Measurements from ENCODE around the gene WNK2.
"Not testable (repeated sequence)": the region's sequence is repeated elsewhere in the genome, so short reads cannot be mapped to it uniquely, and the experiment has no call there.

Gene WNK2

DNA sequence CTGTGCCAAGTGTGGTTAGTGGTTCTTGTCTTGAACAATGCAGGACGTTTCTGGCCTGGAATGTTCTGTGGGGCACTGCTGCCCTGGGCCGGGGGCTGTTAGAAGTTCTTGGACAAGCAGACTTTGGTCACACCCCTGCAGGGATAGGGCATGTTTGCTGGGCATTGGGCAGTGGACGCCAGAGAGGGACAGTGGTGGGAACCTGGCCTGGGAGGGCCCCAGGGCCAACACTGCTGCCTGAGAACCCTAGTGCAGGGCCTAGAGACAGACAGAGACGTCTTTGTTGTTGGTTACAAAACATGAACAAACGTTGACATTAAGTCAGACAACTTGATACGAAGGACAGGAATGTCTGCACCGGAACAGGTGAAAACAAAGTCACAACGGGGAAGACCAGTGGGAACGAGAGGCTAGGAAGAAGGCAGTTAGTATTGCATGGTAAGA is 57.0 kb downstream of the WNK2 start:
- DNase-seq: no peak

DNA sequence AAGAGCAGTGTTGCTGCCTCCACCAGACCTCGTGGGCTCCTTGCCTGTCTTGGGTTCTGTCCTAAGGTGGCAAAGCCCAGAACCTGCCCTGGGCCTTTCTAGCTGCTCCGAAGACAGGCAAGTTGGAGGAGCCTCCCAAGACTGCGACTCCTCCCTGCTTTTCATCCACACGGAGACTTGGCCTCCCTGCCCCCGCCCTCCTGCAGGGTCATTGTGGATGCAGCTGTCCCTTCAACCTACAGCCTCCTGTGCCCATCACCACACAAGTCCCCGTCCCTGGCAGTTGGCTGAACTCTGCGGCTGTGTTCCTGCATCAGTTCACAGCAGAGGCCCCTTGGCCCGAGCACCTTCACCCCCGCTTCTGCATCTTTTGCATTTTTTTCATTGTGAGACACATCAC is 59.2 kb downstream of the WNK2 start:
- DNase-seq: no peak

DNA sequence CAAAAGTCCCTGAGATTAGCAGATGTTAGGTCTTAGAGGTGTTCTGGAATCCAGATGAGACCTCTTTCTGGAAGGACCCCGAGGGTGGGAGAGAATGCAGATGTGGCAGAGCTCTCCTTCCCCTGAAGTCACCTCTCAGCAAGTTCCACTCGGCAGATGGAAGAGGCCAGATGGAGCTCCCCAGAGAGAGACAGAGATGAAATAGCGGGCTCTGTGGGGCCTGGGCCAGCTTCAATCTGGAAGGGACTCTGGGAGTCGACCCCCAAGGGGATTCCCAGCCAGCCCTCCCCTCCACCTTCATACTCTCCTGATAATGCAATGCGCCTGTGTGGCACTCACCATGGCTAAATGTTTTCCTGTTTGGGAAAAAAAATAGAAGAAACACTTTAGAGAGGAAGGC is 60.2 kb downstream of the WNK2 start:
- no peak for DNase-seq

DNA sequence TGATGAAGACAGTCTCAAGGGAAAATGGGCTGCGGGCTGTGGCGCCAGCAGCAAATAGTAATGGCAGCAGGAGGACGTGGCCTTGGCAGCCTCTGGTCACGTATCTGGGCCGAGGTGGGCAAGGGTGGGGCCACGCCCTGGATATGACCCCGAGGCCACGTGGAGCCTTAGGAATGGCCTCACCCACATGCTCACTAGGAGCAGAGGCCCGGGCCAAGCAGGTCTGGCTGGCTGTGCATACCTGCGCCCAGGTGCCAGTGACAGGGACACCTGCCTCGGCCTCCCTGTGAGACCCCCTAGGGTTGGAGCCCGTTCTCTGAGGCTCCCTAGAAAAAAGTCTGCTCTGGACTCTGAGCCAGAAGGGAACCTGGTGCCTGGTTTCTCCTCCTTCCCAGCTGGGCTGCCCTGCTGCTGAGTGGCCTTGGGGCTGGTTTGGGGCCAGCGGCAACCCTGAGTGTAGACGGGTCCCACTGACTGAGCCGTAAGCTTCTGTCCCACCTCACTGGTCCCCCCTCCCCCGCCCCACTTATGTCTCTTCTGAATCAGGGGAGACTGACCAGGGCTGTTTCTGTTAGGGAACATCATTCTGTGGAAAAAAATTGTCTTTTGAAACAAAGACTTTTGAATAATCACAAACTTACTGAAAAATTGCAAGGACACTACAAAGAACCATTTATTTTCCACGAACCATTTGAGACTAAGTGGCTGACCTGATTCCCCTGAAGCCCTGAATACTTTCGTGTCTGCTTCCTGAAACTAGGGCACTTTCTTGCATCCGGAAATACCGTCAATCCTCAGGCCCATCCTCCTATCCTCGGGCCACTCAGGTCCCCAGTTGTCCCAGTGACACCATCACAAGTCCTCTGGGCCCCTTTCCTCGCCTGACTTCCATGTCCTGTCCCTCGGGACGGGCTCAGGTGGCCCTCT is 60.8 kb downstream of the WNK2 start:
- no peak for DNase-seq

DNA sequence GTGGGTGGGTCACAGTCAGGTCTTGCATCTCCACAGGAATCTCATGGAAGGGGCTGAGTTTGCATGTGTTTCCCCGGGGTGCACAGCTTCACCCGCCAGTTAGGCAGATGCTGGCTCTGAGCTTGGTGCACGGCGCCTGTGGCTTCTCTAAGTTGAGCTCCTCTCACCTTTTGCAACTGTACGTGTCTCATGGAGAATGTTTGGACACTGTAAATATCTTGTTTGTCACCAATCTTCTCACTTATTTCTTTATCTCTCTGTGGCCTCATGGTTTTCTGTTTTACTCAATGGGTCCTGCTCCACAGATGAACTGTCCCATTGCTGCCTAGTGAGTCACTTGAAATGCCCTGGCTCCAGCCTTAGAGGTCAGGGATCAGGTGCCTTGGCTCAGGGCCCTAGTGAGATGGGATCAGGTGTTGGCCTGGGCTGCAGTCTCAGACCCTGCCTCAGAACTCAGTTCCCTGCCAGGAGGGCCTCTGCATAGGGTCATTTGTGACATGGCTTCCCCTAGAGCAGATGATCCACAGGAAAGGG is 61.6 kb downstream of the WNK2 start:
- DNase-seq: no peak

DNA sequence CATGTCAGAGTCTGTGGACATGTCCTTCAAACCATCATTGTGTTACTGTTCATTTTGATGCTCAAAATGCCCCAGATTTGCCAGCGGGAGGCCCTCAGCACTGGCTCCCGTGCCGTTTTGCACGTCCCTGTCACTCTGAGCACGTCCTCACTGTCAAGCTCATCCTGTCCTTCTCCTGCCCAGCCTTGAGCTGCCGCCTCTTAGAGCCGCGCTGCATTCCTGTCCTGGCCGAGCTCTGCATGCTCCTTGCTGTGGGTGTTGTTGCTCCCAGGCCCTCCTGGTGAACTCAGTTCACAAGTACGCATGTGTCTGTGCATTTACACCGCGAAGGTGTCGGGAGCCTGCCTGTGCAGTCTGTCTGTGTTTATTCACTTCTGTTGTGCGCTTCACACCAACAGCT is 62.2 kb downstream of the WNK2 start:
- no peak for DNase-seq

DNA sequence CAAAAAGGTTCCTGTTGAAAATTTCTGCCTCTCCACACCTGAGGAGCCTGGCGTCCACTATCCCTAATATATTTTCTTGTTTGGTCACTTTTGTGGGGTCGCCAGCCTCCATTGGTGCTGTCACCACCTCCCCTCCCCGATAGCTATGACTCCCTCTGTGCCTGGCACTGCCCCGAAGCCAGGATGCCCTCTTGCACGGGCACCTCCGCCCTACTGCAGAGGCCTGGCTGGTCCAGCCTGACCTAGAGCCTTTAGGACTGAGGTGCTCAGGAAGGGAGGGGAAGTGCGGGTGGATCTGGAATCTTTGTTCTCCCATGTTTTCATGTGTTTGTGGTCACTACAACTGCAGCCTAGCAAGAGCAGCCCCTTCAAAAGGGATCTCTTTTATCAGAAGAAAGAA is 62.6 kb downstream of the WNK2 start:
- DNase-seq: no peak

DNA sequence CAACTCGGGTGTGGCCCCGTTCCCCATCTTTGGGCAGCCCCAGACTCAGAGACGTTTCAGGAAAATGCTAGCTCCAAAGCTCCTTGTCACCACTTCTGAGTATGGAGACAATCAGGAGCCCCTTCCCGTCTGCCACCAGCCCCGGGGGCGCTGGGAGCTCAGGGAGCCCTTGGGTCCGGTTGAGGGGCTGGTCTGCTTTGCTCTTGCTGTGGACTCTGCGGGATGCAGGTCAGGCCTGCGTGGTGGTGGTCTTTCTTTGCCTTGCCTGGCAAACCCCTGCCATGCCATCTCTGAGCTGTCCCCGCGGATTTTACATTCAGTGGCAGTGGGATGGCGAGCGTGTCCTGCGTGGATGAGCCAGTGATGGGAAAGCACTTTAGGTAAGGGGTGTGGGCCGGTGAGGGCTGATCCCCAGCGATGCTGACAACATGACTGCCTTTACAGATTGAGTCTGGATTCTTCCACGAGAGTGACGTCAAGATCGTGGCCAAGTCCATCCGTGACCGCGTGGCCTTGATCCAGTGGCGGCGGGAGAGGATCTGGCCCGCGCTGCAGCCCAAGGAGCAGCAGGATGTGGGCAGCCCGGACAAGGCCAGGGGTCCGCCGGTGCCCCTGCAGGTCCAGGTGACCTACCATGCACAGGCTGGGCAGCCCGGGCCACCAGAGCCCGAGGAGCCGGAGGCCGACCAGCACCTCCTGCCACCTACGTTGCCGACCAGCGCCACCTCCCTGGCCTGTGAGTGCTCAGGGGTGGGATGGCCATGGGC is 63.3 kb downstream of the WNK2 start:
- DNase-seq: no peak

DNA sequence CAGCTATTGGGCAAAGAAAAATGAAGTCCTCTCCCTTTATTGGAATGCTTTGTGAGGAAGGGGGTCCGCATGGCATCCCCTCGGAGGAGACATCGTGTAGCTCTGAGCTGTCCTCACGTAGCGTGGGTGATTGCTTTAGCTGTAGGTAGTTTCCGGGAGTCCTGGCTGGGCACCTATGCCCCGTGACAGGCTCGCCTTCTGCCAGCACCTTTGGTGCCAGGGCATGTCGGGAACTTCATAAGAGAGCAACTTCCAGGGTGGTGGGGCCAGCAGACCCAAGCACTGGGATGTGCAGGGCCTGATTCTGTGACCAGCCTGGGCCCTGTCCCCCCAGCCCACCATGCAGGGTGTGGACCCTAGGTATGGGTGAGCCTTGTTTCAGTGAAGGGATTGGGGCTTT is 64.0 kb downstream of the WNK2 start:
- DNase-seq: no peak

DNA sequence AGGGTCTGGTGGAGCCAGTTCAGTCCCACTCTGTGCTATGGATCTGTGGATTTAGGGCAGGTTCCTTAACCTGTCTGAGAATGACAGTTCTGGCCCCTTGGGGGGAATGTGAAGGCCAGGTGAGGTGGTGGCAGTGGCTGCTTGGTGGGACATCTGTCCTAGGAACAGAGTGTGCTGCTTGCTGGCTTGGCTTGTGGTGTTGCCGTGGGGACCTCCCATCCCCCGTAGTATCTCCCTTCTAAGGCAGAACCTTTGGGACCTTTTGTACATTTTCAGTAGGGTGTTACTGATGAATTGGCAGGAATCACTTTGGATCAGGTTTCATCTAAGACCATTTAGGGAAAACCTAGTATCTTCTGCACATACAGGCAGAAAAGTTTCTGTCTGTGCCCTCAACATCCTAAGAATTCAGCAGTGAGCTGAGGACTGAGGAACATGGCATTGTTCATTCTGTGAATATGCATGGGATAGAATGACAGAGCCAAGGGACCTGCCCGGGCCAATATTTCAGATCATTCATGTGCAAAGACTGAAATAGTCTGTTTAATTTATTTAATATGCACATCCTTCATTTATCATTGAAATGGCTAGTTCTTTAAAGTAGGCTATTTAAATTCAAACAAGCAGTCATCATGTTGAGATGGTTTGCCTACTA is 64.6 kb downstream of the WNK2 start:
- DNase-seq: no peak

DNA sequence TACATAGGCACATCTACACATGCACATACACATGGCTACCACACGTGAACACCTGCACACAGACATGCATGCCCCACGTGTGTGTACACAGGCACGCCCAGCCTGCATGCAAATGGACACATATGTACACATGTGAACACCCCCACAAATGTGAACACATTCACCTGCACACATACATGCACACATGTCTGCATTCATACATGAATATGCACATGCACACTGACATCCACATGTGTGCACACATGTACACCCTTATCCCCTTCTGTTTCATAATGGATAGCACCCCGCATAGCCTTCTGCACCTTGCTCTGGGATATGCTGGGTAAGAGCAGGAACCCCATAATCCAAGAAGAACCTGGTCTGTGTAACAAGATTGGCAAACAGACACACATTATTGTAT is 66.2 kb downstream of the WNK2 start:
- DNase-seq: no peak

DNA sequence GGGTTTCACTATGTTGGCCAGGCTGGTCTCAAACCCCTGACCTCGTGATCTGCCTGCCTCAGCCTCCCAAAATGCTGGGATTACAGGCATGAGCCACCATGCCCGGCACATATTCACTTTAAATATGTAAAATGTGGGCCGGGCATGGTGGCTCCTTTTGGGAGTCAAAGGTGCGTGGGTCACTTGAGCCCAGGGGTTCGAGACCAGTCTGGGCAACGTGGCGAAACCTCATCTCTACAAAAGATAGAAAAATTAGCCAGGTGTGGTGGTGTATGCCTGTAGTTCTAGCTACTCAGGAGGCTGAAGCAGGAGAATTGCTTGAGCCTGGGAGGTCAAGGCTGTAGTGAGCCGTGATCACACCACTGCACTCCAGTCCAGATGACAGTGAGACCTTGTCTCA is 67.4 kb downstream of the WNK2 start:
- DNase-seq: not testable (repeated sequence)

DNA sequence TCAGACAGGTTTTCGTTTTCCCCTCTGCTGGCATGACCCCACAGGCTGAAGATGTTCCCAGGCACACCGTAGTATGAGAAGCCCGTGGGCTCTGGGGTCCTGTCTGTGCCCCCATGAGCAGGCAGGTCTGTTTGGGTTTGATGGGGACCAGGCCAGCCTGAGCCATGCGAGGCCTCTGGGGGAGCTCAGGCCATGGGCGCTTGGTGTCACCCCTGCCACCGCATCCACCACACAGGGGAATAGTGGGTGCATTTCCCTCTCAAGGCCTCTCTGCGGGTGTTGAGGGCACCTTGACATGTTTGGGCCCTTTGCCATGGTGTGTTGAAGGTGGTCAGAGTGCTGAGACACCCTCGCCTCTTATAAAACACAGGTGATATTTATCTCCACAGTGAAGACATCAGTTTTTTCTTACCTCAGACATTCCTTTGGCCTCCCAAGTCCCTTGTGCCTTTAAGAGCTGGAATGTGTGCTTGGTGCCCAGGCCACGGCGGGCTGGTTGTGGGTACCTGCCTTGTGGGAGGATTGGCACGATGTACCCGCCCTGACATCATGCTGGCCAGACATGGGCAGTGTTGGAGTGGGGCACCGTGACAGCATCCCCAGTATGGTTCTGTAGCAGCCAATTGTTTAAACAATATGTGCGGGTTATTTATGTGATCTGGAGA is 68.3 kb downstream of the WNK2 start:
- no peak for DNase-seq

DNA sequence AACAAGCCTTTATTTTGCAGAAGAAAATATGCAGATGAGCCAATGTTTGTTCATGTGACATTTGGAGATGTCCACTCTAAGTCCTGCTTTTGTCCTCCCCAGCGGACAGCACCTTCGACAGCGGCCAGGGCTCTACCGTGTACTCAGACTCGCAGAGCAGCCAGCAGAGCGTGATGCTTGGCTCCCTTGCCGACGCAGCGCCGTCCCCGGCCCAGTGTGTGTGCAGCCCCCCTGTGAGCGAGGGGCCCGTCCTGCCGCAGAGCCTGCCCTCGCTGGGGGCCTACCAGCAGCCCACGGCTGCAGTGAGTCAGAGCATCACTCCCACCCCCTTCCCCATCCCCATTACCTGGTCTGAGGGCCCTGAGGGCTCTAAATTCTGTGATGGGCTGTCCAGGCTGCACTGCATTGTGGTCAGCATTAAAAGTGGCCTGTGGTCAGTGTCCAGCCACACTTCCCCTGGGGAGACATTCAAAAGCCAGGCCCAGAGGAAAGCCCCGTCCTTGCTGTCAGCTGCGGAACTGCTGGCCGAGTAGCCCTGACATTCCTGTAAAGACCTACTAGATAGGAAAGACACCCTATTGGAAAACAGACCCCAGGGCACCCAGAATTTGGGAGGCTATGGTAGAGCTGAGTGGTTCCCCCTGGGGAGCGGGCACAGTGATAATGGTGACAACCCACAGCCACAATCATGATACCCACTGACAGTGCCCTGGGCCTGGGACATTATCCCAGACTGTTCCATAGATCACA is 69.0 kb downstream of the WNK2 start:
- no peak for DNase-seq

DNA sequence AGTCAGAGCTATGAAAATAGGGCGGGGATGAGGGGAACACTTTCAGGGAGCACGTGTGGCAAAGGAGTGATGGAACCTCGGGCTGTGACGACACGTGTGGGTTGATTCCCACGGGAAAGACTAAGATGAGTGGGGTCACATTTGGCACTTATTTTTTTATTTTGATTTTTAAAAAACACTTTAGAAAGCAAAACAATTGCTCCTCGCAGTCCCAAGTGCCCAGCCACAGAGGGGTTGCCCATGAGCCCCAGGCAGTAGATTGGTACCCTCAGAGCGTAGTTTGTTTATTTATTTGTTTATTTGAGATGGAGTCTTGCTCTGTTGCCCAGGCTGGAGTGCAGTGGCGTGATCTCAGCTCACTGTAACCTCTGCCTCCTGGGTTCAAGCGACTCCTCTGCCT is 69.7 kb downstream of the WNK2 start:
- DNase-seq: no peak

DNA sequence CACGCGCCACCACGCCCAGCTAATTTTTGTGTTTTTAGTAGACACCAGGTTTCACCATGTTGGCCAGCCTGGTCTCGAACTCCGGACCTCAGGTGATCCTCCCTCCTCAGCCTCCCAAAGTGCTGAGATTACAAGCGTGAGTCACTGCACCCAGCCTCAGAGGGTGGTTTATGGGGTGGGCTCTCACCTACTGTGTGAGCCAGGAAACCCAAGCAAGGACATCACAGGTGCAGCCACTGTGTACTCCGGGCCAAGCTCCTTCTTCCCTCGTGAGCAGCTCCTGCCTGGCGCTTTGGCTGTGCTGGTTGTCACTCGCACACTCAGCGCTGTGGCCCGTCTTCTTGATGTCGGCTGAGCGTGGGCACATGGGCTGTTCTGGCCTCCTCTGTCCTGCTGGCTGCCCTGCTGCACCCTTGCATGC is 70.1 kb downstream of the WNK2 start:
- no peak for DNase-seq

DNA sequence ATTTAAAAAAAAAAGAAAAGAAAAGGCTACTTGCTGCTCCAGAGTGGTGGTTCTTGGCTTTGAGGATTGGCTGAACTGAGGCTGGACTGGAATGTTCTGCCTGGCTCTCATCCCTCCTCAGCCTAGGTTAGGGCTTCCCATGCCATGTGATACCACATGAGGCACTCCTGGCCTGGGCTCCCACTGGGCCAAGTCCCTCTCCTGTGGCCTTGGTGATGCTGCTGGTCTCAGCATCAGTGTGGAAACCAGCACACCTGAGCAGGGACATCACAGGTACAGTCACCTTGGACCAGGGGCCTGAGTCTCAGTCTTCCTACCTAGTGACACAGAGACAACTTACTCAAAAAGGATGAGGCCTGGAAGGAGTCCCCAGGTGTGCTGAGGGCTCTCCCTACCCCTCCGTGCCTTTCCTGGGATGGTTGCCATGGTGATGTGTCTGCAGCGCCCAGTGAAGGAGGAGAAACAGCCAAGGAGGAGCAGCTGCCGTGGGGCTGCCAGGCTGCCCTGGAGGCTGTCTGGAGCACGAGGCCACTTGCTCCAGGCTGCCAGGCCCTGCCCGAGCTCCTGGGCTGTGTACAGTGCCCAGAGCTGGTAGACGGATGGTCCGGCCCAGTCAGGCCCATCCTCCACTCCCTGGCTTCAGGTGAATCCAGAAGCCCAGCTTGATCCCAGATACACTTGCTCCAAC is 71.0 kb downstream of the WNK2 start:
- DNase-seq: no peak

DNA sequence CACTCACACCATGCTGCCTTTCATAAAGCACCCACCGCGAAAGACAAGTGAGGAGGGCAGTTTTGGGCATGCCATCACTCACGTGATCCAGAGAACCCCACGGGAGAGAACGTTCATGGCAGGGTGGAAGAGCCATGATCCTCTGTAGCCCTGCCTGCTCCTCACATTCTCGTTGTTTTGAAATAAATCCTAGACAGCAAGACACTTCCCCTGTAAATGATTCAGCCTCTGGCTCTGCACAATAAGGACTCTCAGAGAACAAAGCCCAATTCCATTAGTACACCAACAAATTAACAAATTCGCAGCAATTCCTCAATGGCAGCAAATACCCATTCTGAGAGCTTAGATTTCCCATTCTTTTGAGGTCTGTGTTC is 71.5 kb downstream of the WNK2 start:
- DNase-seq: no peak

DNA sequence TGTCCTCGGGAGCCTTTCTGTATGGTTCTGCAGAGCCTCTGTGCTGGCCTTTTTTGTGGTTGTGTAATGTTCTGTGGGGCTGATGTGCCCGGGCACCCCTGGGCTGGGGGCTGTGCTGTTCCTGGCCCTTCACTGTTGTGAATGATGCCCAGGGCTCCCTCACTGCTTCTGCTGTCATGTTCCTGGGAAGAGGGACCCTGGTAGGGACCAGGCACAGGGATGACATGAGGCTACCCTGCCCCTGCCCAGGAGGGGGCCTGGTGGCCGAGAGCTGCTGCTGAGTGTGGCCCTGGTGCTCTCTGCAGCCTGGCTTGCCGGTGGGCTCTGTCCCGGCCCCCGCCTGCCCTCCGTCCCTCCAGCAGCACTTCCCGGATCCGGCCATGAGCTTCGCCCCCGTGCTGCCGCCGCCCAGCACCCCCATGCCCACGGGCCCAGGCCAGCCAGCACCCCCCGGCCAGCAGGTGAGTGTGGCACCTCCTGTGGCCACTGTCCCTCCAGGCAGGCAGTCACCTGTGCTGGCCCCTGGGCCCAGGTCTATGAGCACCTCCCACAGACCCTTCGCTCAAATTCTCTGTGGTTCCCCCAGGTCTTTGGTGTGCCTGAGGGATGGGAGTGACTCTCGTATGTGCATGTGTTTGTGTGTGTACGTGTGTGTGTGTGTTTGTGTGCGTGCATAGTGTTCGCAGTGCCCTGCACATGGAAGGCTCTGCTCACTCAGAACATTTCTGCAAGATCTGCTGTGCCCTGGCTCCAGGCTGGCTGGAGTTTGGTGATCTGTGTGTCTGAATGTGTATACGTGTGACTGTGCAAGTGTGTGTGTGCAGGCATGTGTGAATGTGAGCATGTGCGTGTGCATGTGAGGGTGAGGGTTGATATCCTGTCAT is 72.3 kb downstream of the WNK2 start:
- DNase-seq: no peak

Data from NCI-H1092 (cell line).